Measurements from ENCODE around the gene OXER1. TPM values are rescaled to one million over a fixed set of nuclear protein-coding genes. Genes with fewer than 3 reads are reported as not detected.

Gene OXER1
- total and polyA plus RNA-seq, 2 of the 13 experiments (the other 11 are each of a cell fraction or from before 2014, with no cell fraction given) = 8.0 to 9.0 TPM

- TF ChIP-seq TRAFD1 (CRISPR knock-in tag; IDR thresholded peaks at IDR 0.05; ENCODE audit: borderline replicate concordance) = no peak
- peak in 1 of 2 experiments; percentile 34; a peak in 1 of 4 replicates for TF ChIP-seq POLR2A (IDR thresholded peaks at IDR 0.05; ENCODE audit: insufficient read depth in 1 of 2, low read depth in 2 of 2, low read length in 2 of 2)
- no peak for TF ChIP-seq FOXO4 (CRISPR knock-in tag; conservative IDR thresholded peaks at IDR 0.05)
- TF ChIP-seq ZNF34 (CRISPR knock-in tag; IDR thresholded peaks at IDR 0.05; ENCODE audit: borderline replicate concordance) = no peak
- TF ChIP-seq MEIS2 (CRISPR knock-in tag; IDR thresholded peaks at IDR 0.05) = peak; percentile 48; the same call in 1 of the 2 replicates
- TF ChIP-seq CHCHD3 (CRISPR knock-in tag; IDR thresholded peaks at IDR 0.05) = 0 out of 2 replicates have a peak, but pooled peaks have one; percentile 15
- 0 out of 2 replicates have a peak, but pooled peaks have one; percentile 17 for TF ChIP-seq NCOA1 (CRISPR knock-in tag; IDR thresholded peaks at IDR 0.05)
- TF ChIP-seq KAT8 (CRISPR knock-in tag; IDR thresholded peaks at IDR 0.05) = no peak
- 0 out of 2 replicates have a peak, but pooled peaks have one; percentile 61 for TF ChIP-seq ZNF550 (CRISPR knock-in tag; IDR thresholded peaks at IDR 0.05; ENCODE audit: borderline replicate concordance)
- 0 out of 2 replicates have a peak, but pooled peaks have one; percentile 32 for TF ChIP-seq RXRA (CRISPR knock-in tag; IDR thresholded peaks at IDR 0.05)
- TF ChIP-seq HNRNPK (IDR thresholded peaks at IDR 0.05; ENCODE audit: low read depth, low read length, poor library complexity, severe bottlenecking) = no peak
- TF ChIP-seq ATF5 (CRISPR knock-in tag; IDR thresholded peaks at IDR 0.05; ENCODE audit: low read depth) = no peak
- no peak for TF ChIP-seq DNMT3B (CRISPR knock-in tag; conservative IDR thresholded peaks at IDR 0.05)
- peak; percentile 69 for TF ChIP-seq ZFX (CRISPR knock-in tag; IDR thresholded peaks at IDR 0.05; ENCODE audit: low read depth)
- TF ChIP-seq CAMTA2 (CRISPR knock-in tag; IDR thresholded peaks at IDR 0.05; ENCODE audit: borderline replicate concordance) = no peak
- peak; percentile 24; the same call in 1 of the 2 replicates for TF ChIP-seq ZNF574 (CRISPR knock-in tag; IDR thresholded peaks at IDR 0.05)
- no peak for TF ChIP-seq SP4 (CRISPR knock-in tag; IDR thresholded peaks at IDR 0.05)
Measured at GRCh38 chr2:42810971-42811811, 47.3 kb upstream of the OXER1 start (continued).
